ENCODE data around the gene VSIR.

VSIR gene

GRCh38 chr10:71751515-71752224 lies 21.6 kb downstream of the VSIR start:
- Histone ChIP-seq H3K27ac (peak overlapping the region in 12 of 21 experiments; percentile 3 to 96 (median 66)), H3K4me3 (no peak overlapping the region)

- H3K27ac ChIP-seq = peak overlapping the region in 12 of 21 experiments; percentile 3 to 96 (median 63)
- no peak overlapping the region for H3K4me3 ChIP-seq
Measured at GRCh38 chr10:71750986-71751385, 22.3 kb downstream of the VSIR start.

- Histone ChIP-seq H3K4me3 (no peak overlapping the region), H3K27ac (peak overlapping the region in 17 of 21 experiments; percentile 28 to 96 (median 87))
Measured at GRCh38 chr10:71750124-71750841, 23.0 kb downstream of the VSIR start.

DNA sequence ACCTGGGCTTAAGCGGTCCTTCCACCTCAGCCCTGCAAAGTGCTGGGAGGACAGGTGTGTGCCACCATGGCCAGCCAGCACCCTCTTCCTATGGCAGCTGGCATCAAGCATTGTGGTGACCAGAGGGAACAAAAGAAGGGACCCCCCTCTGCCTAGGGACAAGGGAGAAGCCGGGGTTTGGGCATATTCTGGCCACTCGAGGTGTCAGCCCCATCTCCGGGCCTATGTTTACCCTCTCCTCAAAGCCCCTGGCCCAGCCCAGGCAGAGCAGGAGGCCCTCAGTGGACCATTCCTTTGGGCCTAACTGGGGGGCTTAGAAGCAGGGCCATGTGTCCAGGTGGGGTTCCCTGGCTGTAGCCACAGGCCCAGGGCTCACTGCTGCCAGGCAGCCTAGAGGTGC lies 23.9 kb downstream of the VSIR start:
- Histone ChIP-seq H3K27ac (peak overlapping the region; percentile 7 to 96 (median 82)), H3K4me3 (no peak overlapping the region)

GRCh38 chr10:71748671-71749191 lies 24.6 kb downstream of the VSIR start:
- H3K4me3 ChIP-seq = no peak overlapping the region
- H3K27ac ChIP-seq = peak overlapping the region in 20 of 21 experiments; percentile 64 to 96 (median 84)

GRCh38 chr10:71747551-71748523 lies 25.5 kb downstream of the VSIR start:
- Histone ChIP-seq H3K4me3 (no peak overlapping the region), H3K27ac (peak overlapping the region in 20 of 21 experiments; percentile 64 to 96 (median 84))

DNA sequence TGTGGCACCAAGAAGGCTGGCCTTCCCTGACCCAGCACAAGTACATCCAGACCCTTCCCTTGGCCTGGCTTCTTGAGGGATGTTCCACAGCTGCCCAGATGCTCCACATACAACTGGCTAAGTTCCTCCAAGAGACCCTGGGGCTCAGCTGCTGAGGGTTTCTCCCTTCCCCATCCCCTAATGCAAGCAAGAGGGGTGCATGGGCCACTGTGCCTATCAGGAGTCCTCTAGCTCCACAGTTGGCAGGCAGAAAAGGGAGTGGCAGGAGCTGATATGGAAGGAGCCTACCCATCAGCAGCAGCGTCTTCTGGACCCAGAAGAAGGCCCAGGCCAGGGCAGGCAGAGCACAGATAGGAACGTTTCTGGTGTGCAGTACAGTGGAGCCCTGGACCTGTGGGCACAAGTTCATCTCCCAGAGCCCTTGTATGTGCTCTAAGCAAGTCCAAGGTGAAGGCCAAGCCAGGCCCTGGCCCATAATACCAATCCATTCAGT lies 26.2 kb downstream of the VSIR start:
- Histone ChIP-seq H3K4me3 (no peak overlapping the region), H3K27ac (peak overlapping the region in 20 of 21 experiments; percentile 63 to 96 (median 84))

- no peak overlapping the region for H3K4me3 ChIP-seq
Measured at GRCh38 chr10:71746344-71747037, 26.8 kb downstream of the VSIR start.

GRCh38 chr10:71745664-71746250 lies 27.6 kb downstream of the VSIR start:
- peak overlapping the region in 14 of 21 experiments; percentile 26 to 96 (median 87) for H3K27ac ChIP-seq
- H3K4me3 ChIP-seq = no peak overlapping the region

More at GRCh38 chr10:71746344-71747037, 26.8 kb downstream of the VSIR start:
- H3K27ac ChIP-seq = peak overlapping the region in 19 of 21 experiments; percentile 63 to 96 (median 85)

- no peak overlapping the region for H3K4me3 ChIP-seq
- H3K27ac ChIP-seq = peak overlapping the region in 9 of 21 experiments; percentile 56 to 96 (median 88)
Measured at GRCh38 chr10:71744897-71745663, 28.2 kb downstream of the VSIR start.

- Histone ChIP-seq H3K4me3 (no peak overlapping the region), H3K27ac (peak overlapping the region in 7 of 21 experiments; percentile 2 to 96 (median 43))
Measured at GRCh38 chr10:71743866-71744265, 29.5 kb downstream of the VSIR start.

- no peak overlapping the region for H3K4me3 ChIP-seq
- peak overlapping the region in 12 of 21 experiments; percentile 17 to 96 (median 51) for H3K27ac ChIP-seq
Measured at GRCh38 chr10:71743089-71743838, 30.1 kb downstream of the VSIR start.

GRCh38 chr10:71742301-71743088 lies 30.8 kb downstream of the VSIR start:
- peak overlapping the region in 12 of 21 experiments; percentile 17 to 96 (median 51) for H3K27ac ChIP-seq
- H3K4me3 ChIP-seq = no peak overlapping the region

DNA sequence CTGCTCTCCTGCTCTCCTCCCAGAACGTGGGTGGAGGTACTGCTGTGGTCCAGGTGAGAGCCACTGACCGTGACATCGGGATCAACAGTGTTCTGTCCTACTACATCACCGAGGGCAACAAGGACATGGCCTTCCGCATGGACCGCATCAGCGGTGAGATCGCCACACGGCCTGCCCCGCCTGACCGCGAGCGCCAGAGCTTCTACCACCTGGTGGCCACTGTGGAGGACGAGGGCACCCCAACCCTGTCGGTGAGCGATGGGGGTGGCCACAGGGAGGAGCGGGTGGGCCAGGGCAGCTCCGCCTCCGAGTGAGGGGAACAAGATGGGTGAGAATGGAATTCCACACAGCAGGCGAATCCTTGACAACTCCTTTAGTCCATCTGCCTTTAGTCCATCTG lies 31.6 kb downstream of the VSIR start:
- H3K4me3 ChIP-seq = no peak overlapping the region
- H3K27ac ChIP-seq = peak overlapping the region in 7 of 21 experiments; percentile 29 to 96 (median 58)

DNA sequence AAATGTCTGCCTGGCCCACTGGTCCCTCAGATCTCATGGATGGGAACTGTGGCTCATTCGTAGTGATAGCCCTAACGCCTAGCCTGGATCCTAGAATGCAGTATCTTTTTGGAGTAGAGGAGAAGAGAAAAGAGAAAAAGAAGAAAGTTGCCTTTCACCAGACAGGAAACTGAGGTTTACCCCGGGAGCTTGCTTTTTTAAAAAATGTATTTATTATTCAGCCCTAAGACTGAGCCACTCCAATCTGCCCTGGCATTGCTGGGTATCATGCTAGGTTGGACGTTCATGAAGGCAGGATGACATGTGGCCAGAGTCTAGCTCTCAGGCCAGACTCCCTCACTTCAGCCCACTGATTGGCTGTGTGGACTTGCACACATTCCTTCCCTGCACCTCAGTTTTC lies 32.3 kb downstream of the VSIR start:
- Histone ChIP-seq H3K4me3 (no peak overlapping the region), H3K27ac (peak overlapping the region in 7 of 21 experiments; percentile 18 to 96 (median 56))

Data from skin epidermis (tissue), 12 donors.